NCI-H526 (cell line): ENCODE measurements around the gene CCNI2.
A peak's percentile ranks its signal among the peaks of the same experiment; 100 is the strongest.

Source experiments
- DNase-seq, 2 experiments: peaks; one replicate each; lab custom pipeline; 2025; lab: John Stamatoyannopoulos, UW

Gene CCNI2

GRCh38 chr5:132750471-132751230 lies 3.4 kb downstream of the CCNI2 start:
- no peak for DNase-seq

- no peak for DNase-seq
These were observed 4.2 kb downstream of the CCNI2 start for GRCh38 chr5:132751444-132751843.

GRCh38 chr5:132751971-132752580 lies 4.8 kb downstream of the CCNI2 start:
- no peak for DNase-seq

GRCh38 chr5:132752581-132753125 lies 5.4 kb downstream of the CCNI2 start:
- DNase-seq: no peak

GRCh38 chr5:132753135-132753987 lies 6.1 kb downstream of the CCNI2 start:
- DNase-seq: peak in 1 of 2 experiments; percentile 20

GRCh38 chr5:132754111-132754510 lies 6.9 kb downstream of the CCNI2 start:
- no peak for DNase-seq

- DNase-seq: peak in 1 of 2 experiments; percentile 16
These were observed 7.7 kb downstream of the CCNI2 start for GRCh38 chr5:132754947-132755346.

GRCh38 chr5:132756542-132756941 lies 9.3 kb downstream of the CCNI2 start:
- no peak for DNase-seq

GRCh38 chr5:132758451-132758850 lies 11.2 kb downstream of the CCNI2 start:
- no peak for DNase-seq

GRCh38 chr5:132759114-132760048 lies 12.2 kb downstream of the CCNI2 start:
- DNase-seq: peak; percentile 35 to 51

- DNase-seq: no peak
These were observed 12.8 kb downstream of the CCNI2 start for GRCh38 chr5:132760049-132760420.

- DNase-seq: no peak
These were observed 13.5 kb downstream of the CCNI2 start for GRCh38 chr5:132760601-132761317.

- DNase-seq: no peak
These were observed 14.4 kb downstream of the CCNI2 start for GRCh38 chr5:132761321-132762240.

GRCh38 chr5:132762246-132763000 lies 15.2 kb downstream of the CCNI2 start:
- DNase-seq: no peak

- no peak for DNase-seq
These were observed 16.2 kb downstream of the CCNI2 start for GRCh38 chr5:132763181-132764036.

- no peak for DNase-seq
These were observed 16.8 kb downstream of the CCNI2 start for GRCh38 chr5:132764051-132764450.

GRCh38 chr5:132764671-132765238 lies 17.5 kb downstream of the CCNI2 start:
- DNase-seq: no peak
